Kidney (tissue), 14 donors: ENCODE data around the gene CPA4. TPM values are rescaled to one million over a fixed set of nuclear protein-coding genes. Genes with fewer than 3 reads are reported as not detected.

Experiments
- DNase-seq, 5 donors: peaks; one replicate each; pipeline ENCODE4 v3.0.0-alpha.2; 2013 to 2020
- FAIRE-seq: peaks from 2 replicates; lab custom pipeline; 2012; peaks lifted over from hg19 to GRCh38; lab: Jason Lieb, UNC
- H3K27ac ChIP-seq, 2 donors: one replicate each; pipeline ENCODE4 v1.7.0; 2013; ENCODE audit warnings: low read depth in 2 of 2, low read length in 2 of 2, inconsistent platforms in 1 of 2
- H3K27me3 ChIP-seq: one replicate; pipeline ENCODE4 v1.7.1; 2013; ENCODE audit warnings: low read length, inconsistent platforms; ENCODE audit not compliant: control insufficient read depth, insufficient read depth
- H3K36me3 ChIP-seq, 3 donors: one replicate each; pipeline versions ENCODE4 v1.7.0 to v1.7.1; 2013; ENCODE audit warnings: low read length in 3 of 3, control low read depth in 1 of 3, inconsistent platforms in 1 of 3; ENCODE audit not compliant: insufficient read depth in 3 of 3, control insufficient read depth in 2 of 3
- H3K4me1 ChIP-seq, 3 donors: one replicate each; pipeline versions ENCODE4 v1.7.0 to v1.7.1; 2013; ENCODE audit warnings: low read length in 3 of 3, inconsistent platforms in 1 of 3, low read depth in 1 of 3; ENCODE audit not compliant: control insufficient read depth in 2 of 3, insufficient read depth in 2 of 3
- H3K4me3 ChIP-seq, 3 donors: one replicate each; pipeline versions ENCODE4 v1.7.0 to v1.8.1; 2013; ENCODE audit warnings: low read length in 3 of 3, control low read depth in 1 of 3, inconsistent platforms in 1 of 3
- H3K9ac ChIP-seq, 3 donors: one replicate each; pipeline versions ENCODE4 v1.7.0 to v1.7.1; 2013; ENCODE audit warnings: low read length in 3 of 3, control low read depth in 1 of 3, inconsistent platforms in 1 of 3
- H3K9me3 ChIP-seq, 3 donors: one replicate each; pipeline versions ENCODE4 v1.7.0 to v1.7.1; 2013; ENCODE audit warnings: low read length in 3 of 3, control low read depth in 1 of 3, inconsistent platforms in 1 of 3; ENCODE audit not compliant: control insufficient read depth in 2 of 3, insufficient read depth in 1 of 3
- intact Hi-C: fragments of 100-400 bp; cut with DNase I; formaldehyde crosslinking; loops from one replicate; pipeline ENCODE4 v1.11.1; 2022
- polyA plus RNA-seq: library from polyadenylated mRNA; stranded (reverse); fragments of 350-450 nt; fragmentation: Illumina TruSeq; extraction: RNeasy Lipid Tissue Mini Kit (QIAGEN cat#74804); gene quantifications from one replicate; pipeline ENCODE4 v1.2.3, GENCODE V29; 2014; ENCODE audit warnings: low read depth, low replicate concordance; ENCODE audit not compliant: insufficient read depth
- total RNA-seq: library from RNA; stranded (reverse); fragmentation: NEBNext Ultra II Directional; extraction: Animal tissue kit (Norgen Biotek cat#: 25700); gene quantifications from one replicate; pipeline ENCODE4 v1.2.1, GENCODE V29; 2021
- TF ChIP-seq, protein P1 (sequence below): IDR thresholded peaks from 3 replicates; pipeline ENCODE4 v1.5.1; 2012; ENCODE audit warnings: mild to moderate bottlenecking, moderate library complexity, borderline replicate concordance; ENCODE audit not compliant: insufficient read depth; ENCODE audit errors: extremely low read depth
- donor health status: control.
- donor health status: control.
- donor health status: control.
- donor health status: control.
- donor health status: control.
- donor health status: DM: yes; HTN: yes; CAD: no.
- donor health status: Normal renal cell carcinoma (clear cell type).

The CPA4 gene
- total and polyA plus RNA-seq, 2 donors from 2014 or later = 1.1 TPM; not detected in 1

- H3K4me1 ChIP-seq = no peaks in the 10 kb centered on the region
- H3K27ac ChIP-seq = no peak overlapping the region
- no peaks in the 10 kb centered on the region for H3K36me3 ChIP-seq
- intact Hi-C loops = no loop called here
- no peak overlapping the region for H3K4me3 ChIP-seq
- H3K27me3 ChIP-seq = no peaks in the 10 kb centered on the region
- H3K9me3 ChIP-seq = no peaks in the 10 kb centered on the region
- TF ChIP-seq, protein P1, sequence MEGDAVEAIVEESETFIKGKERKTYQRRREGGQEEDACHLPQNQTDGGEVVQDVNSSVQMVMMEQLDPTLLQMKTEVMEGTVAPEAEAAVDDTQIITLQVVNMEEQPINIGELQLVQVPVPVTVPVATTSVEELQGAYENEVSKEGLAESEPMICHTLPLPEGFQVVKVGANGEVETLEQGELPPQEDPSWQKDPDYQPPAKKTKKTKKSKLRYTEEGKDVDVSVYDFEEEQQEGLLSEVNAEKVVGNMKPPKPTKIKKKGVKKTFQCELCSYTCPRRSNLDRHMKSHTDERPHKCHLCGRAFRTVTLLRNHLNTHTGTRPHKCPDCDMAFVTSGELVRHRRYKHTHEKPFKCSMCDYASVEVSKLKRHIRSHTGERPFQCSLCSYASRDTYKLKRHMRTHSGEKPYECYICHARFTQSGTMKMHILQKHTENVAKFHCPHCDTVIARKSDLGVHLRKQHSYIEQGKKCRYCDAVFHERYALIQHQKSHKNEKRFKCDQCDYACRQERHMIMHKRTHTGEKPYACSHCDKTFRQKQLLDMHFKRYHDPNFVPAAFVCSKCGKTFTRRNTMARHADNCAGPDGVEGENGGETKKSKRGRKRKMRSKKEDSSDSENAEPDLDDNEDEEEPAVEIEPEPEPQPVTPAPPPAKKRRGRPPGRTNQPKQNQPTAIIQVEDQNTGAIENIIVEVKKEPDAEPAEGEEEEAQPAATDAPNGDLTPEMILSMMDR = no peak
- DNase-seq (peak in 3 of 5 donors; percentile 24 to 50 (median 37)), FAIRE-seq (no peak)
- H3K9ac ChIP-seq = no peak overlapping the region
These were observed 31.5 kb downstream of the CPA4 start for GRCh38 chr7:130324306-130324943.

- Histone ChIP-seq H3K36me3 (no peaks in the 10 kb centered on the region), H3K4me3 (no peak overlapping the region), H3K9me3 (no peaks in the 10 kb centered on the region), H3K27ac (no peak overlapping the region), H3K9ac (no peak overlapping the region), H3K4me1 (no peaks in the 10 kb centered on the region), H3K27me3 (no peaks in the 10 kb centered on the region)
- DNase-seq (peak in 2 of 5 donors; percentile 47 to 71), FAIRE-seq (no peak)
- TF ChIP-seq, protein P1 = no peak
- intact Hi-C loops = no loop called here
These were observed 36.7 kb downstream of the CPA4 start for GRCh38 chr7:130329681-130330080.

GRCh38 chr7:130332259-130333053 lies 39.5 kb downstream of the CPA4 start:
- H3K36me3 ChIP-seq = no peaks in the 10 kb centered on the region
- no peak for DNase-seq

More at GRCh38 chr7:130332259-130333053, 39.5 kb downstream of the CPA4 start:
- no peaks in the 10 kb centered on the region for H3K9me3 ChIP-seq
- H3K4me3 ChIP-seq = no peak overlapping the region
- no peaks in the 10 kb centered on the region for H3K27me3 ChIP-seq
- no peak for FAIRE-seq
- no peak overlapping the region for H3K9ac ChIP-seq
- intact Hi-C loops = no loop called here
- no peak overlapping the region for H3K27ac ChIP-seq
- H3K4me1 ChIP-seq = no peaks in the 10 kb centered on the region
- TF ChIP-seq, protein P1 = no peak
